HG03442 (cell line): ENCODE measurements around the gene PRKCE.

Experiments used
- ATAC-seq: cut with Tn5 transposase; IDR thresholded peaks from one replicate; pipeline ENCODE4 v1.9.1; 2021; ENCODE audit warnings: mild to moderate bottlenecking, moderate library complexity; ENCODE audit not compliant: unreplicated experiment

Gene PRKCE

GRCh38 chr2:46151577-46151976, 500.1 kb downstream of the PRKCE start:
- ATAC-seq, result no peak

DNA sequence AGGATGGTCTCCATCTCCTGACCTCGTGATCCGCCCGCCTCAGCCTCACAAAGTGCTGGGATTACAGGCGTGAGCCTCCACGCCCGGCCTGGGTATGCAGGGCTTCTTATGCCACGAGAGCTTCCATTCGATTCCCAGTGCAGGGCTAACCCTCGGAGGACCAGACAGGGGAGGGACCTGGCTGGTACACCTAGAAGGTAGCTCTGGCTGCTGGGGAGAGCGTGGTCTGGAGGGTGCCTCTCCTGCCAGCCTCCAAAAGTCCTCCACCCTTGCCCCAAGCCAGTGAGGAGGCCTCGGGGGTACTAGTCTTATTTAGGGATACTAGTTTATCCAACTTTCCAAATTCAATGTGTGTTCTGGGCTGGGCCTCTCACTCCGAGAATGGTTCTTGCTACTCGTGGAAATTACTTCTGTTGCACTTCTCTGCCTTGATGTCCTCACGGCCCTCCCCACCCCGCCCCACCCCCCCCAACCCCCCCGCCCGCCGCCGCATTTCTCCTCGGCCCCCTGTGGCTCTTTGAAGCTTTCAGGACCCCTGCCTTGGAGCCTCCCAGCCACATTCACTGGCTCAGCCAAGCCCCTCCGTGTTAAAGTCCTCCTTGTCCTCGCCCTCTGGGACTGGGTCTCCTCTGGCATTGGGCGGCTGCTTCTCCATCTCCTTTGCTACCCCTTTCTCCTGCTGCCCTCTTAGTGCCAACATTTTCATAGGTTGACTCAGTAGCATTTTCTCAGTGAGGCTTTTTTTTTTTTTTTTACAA, 502.7 kb downstream of the PRKCE start:
- no peak for ATAC-seq

DNA sequence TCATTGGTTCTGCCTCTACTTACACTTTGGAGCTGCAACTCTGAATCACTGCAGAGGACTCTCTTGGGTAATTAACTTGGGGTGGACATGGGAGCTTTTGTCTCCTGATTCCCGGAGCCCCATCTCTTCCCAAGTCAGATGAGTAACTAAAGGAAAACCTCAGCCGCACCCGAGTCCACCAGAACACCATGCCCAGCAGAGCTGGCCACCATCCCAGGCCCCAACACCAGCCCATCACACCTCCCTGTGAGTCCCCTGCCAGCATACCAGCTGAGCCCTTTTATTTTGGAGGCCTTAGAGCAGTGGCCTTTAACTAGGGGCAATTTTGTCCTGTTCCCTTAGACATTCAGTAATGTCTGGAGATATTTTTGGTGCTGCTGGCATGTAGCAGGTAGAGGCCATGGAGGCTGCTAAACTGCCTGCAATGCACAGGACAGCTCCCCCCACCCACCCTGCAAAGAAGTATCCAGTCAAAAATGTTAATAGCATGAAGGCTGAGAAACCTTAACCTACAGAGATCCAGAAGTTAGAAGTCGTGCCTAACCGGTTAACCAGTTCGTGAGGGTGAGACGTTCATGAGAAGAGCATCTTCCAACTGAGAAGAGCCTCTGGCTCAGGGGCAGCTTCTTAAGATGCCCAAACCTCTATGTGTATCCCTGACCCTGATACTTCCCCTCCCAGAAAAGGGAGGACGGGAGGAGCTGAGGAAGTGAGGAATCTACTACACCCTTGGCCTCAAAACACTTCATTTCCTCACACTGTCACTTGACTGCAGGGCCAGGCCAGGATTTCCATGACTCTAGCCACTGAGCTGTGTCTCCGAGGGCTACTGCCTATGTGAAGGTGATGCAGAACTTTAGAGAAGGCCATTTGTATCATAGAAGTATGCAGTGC, 505.8 kb downstream of the PRKCE start:
- no peak for ATAC-seq

- ATAC-seq, result no peak
These were observed 506.5 kb downstream of the PRKCE start for GRCh38 chr2:46157966-46158310.

DNA sequence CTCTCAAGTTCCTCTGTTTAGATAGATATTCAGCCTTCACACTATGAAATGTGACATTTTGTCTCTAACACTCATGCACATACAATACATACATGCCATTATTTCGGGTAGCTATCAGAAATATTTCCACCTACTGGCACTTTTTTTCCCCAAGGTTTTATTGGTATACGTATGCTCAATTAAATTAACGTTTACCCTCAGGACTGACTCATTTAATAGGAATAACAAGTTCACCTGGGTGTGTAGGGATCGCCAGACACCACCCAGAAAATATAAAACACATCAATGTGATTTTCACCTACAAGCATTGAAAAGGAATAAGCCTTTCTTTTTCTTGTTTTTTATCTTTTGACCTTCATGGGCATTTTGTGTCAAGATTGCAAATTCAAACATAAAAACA, 507.2 kb downstream of the PRKCE start:
- ATAC-seq, result no peak

DNA sequence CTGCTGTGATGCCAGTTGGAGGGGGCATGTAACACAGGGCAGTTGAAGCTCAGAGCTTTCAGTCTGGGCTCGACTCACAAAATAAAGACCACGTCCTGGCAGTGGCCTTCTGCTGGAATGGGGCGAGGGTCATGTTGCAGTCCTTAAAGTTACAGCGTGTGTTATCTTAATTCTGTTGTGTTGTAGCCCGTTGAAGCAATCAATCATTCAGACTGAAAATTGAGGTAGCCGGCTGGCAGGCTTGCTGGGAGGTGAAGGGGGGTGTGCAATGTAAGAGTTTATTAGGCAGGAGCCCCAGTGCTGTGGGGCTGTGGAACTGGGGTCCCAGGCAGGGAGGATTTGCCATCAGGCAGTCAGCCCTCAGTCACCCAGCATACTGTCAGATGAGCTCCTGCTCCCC, 508.9 kb downstream of the PRKCE start:
- ATAC-seq, result no peak

GRCh38 chr2:46161315-46161714, 509.8 kb downstream of the PRKCE start:
- no peak for ATAC-seq

DNA sequence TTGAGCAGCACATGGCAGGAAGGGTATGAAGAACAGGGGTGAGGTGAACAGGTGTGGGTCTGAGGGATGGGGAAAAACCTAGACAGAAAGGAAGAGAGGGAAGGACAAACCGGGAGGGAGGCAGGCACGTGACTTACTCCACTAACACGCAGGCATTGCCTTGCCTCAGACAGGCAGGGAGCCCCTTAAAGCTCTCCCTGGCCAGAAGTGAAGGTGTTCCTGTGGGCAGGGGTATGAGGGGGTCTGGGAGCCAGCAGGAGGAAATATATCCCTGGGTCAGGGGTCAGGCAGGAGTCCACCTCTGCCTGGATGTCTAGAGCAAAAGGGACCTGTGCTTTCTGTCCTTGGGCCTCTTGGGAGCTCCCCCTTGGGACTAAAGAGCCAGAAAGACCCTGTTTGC, 510.4 kb downstream of the PRKCE start:
- ATAC-seq, result no peak

DNA sequence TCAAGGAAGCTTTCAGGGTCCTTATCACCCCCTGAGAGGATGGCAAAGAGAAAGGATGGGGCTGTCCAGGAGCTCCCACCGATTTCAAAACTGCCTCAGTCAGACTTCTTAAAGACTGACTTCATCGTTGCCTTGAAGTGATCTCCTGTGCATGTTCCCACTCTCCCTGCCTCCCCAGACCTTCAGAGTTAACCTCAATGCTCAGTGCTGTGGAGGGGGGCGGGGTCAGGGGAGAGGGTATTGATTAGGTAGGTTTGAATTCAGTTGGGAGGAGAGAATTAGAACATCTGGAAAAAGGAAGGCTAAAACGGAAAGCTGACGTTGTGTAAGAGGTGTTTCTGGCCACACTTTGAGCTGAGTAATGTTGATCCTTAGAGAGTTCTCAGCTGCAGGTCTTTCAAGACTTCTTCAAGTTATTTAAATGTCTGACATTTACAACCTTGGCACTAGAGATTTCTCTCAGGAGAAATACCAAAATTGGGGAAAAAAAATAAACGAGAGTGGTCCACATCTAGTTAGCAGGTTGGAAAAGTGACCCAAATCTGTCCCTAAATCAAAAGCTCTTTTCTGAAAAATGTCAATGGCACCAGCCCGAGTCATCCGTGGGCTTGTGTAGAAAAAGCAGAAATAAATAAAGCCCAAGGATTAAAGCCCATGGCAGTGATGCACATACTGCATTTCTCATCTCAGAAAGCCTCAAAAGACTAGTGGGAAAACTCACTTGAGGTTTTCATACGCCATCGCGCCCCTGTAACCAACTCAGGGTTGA, 511.0 kb downstream of the PRKCE start:
- no peak for ATAC-seq

GRCh38 chr2:46163098-46163430, 511.6 kb downstream of the PRKCE start:
- ATAC-seq, result no peak

DNA sequence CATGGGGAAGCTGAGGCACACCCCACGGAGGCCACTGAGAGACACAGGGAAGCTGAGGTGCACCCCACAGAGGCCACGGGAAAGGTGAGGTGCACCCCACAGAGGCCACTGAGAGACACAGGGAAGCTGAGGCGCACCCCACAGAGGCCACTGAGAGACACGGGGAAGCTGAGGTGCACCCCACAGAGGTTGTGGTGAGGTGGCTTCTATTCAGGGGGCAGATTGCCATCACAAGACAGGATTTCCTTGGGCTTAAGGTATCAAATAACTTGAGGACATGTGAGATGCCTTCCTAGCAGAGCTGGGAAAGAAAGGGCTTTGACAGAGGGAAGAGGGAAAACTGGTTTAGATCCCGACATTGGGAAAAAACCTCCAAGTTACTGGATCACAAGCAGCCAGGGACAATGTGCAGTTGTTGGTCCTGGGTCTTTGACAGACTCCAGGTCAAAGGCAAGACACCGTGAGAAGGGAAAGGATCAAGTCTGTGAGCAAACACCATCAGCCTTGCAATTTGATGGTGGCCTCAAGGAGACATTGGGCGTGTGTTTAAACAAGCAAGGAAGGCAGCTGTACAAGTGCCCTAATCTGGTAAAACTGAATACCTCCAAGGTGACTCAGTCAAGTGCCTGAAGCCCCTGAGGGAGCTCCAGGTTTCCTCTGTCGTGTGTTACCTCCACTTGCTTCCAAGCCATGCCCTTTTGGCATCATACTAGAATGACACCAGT, 512.5 kb downstream of the PRKCE start:
- ATAC-seq, result no peak

DNA sequence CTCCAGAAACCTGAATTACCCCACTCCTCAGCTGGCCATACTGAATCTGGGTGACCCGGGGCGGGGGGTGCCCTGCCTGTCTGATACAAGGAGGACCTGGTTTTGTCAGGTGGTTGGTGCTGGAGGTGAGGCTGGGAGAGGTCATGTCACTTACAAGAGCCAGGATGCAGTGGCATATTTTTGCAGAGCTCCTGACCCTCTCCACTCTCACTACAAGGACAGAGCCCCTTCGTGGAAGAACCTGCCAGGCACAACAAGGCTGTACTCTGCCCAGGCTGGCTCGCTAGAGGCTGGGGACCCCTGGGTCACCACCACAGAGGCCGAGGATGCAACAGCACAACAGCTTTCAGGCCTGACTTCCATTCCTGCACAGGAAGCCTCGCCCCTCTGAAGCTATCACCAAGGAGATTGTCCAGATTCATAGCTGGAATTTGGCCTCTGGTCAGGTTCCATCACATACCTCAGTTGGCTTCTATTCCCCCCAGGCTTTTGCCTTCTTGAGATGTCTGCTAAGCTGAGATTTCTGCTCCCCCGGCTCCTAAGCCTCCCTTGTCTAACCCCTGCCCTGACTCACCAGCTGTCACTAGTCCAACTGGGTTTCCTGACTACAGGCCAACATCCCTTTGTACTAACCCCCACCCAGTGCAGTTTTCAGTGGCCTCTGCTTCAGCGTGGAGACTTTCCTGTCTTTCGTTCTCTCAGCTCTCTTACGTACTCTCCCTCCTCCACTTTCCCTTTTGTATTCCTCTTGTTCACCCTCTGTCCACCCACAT, 513.2 kb downstream of the PRKCE start:
- ATAC-seq, result no peak

- no peak for ATAC-seq
These were observed 514.4 kb downstream of the PRKCE start for GRCh38 chr2:46165916-46166315.

DNA sequence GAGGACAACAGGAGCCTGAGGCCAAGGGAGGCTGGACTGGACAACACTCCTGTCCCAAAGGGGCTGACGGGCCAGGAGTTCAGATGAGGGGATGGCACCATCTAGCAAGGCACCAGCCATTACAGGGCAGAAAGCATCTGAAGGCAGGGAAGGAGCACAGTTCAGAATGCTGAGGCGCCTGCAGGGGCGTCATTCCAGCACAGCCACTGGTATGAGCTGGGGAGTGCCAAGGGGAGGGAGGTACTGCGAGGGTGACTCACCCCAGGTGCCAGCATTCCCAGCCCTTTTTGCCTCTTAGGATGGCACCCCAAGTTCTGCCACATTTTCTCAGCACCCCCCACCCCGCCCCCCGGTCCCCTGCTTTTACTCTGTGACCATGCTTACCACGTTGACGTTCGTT, 515.9 kb downstream of the PRKCE start:
- ATAC-seq, result no peak

DNA sequence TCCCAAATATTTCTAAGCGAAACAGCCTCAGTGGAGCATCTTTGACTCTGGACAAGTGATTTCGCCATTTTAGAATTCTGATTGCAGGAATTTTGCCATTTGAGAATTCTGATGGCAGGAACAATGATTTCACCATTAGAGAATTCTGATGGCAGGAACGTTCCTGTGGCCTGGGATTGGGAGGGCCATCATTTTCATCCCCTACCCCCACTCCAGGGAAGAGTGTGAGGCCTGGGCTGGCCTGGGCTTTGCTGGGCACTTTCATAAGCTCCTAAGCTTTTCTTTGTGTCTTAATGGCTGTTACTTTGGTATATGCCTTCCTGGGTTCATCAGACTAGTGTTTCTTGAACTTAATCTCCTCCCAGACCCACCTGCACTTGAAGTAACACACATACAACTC, 516.4 kb downstream of the PRKCE start:
- ATAC-seq, result no peak

GRCh38 chr2:46169467-46169866, 518.0 kb downstream of the PRKCE start:
- no peak for ATAC-seq

GRCh38 chr2:46170026-46170425, 518.6 kb downstream of the PRKCE start:
- no peak for ATAC-seq

- ATAC-seq, result no peak
These were observed 519.3 kb downstream of the PRKCE start for GRCh38 chr2:46170611-46171350.

DNA sequence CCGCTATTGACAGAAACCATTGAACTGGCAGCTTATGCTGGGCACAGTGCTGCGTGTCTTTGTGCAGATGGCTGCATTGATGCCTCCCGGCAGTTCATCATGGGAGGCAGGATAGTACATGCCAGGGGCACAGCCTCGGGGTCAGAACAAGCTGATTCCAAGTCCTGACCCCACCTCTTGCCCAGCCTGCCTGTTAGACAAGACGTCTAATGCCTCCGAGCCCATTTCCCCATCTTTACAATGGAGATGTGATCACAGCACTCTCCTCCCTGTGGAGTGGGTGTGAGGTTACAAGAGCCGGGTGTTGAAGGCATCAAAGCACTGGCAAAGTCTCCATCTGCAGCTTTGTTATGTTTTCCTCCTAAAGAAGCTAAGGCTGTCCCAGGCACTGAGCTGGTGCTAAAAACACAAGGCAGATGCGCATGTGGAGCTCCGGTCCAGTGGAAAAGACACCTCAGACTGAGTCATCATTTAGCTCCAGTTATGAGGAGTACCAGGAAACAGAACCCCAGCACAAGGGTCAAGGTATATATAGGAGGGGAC, 520.0 kb downstream of the PRKCE start:
- no peak for ATAC-seq
